HG03565 (cell line): ENCODE data around the gene ELFN1.

Source experiments
- ATAC-seq: cut with Tn5 transposase; IDR thresholded peaks from one replicate; pipeline ENCODE4 v1.9.1; 2021; ENCODE audit warnings: mild to moderate bottlenecking, moderate library complexity; ENCODE audit not compliant: unreplicated experiment

Gene ELFN1

GRCh38 chr7:1675036-1675671 is 5.1 kb downstream of the ELFN1 start:
- ATAC-seq: no peak

- no peak for ATAC-seq
Observed at GRCh38 chr7:1675673-1676549, 5.8 kb downstream of the ELFN1 start.

- ATAC-seq: no peak
Observed at GRCh38 chr7:1676550-1677078, 6.5 kb downstream of the ELFN1 start.

- ATAC-seq: no peak
Observed at GRCh38 chr7:1677206-1678080, 7.4 kb downstream of the ELFN1 start.

DNA sequence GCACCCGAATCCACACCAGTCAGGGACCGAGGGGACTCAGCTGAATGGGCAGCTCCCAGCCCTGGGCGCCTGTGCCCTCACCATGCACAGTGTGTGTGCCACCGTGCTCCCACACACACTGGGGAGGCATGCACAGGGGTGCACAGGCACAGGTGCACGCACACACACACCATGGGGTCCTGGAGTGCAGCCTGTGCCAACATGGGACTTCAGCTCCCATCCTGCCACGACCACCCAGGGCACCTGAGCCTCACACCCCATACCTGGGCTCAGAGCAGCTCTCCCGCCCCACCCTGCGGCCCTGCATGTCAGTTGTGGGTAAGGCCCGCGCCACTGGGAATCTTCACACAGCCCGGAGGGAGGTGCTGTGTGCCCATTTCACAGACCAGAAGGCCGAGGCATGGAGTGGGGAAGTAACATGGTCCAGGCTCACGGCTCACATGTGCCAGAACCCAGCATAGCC is 8.0 kb downstream of the ELFN1 start:
- ATAC-seq: no peak

DNA sequence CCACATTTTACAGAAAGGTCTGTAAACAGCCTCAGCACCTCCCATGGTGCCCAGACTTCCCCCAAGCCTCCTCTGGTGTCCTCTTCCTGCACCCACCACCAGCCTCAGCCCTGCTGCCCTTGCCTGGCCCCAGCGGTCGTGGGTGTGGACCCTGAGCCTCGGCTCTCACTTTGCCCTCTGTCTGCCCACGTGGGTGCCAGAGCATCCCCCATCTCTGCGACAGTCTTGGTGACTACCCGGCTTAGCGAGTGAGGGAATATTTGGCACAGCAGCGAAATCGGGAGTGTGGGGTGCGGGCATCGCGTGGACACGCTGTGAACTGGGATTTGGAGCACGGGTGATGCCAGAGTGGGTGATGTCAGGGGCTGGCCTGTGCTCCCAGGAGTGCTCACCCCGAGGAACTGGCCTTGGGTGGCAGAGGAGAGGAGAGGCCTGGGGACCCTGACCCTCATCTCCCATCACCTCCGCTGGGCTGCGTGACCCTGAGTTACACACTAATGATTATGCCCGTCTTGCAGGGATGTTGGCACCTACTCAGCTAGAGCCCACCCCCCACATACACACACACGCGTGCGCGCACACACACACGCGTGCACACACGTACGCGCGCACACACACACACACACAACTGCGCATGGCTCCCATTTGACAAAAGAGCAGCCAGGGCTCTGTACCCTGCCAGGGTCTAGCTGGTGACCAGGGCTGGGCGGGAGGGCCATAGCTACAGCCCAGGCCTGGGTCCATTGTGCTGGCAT is 8.7 kb downstream of the ELFN1 start:
- no peak for ATAC-seq

- ATAC-seq: no peak
Observed at GRCh38 chr7:1679326-1679965, 9.4 kb downstream of the ELFN1 start.

DNA sequence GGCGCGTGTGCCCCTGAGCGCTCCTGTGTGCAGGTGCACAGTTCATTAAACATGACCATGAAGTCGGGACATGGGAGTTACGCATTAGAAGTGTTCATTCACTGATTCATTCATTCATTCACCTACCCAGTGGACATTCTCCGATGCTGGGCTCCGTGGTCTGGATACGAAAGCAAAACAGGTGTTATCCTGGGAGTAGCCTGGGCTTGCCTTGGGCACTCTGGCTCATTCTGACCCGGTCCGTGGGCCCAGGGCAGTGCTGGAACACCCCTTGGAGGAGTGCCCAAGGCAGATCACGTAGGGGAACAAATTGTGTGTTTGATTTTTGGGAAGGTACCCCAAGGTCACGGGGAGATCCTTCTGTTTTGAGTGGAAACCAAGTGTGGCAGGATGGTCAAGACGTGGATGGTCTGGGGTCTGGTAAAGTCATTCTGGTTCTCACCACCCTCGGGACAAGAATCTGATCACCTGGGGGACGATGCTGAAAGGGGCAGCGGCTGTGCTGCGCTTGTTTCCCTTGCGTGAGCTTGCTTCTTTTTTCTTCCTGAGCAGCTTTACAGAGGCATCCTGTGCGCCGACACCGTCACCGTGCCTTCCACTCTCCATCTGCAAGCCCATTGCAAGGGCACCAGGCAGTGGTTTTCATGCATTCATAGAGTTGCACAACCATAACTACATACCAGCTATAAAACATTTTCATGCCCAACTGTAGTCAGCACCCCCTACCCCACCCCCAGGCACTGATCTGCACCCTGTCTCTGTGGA is 10.1 kb downstream of the ELFN1 start:
- ATAC-seq: no peak

DNA sequence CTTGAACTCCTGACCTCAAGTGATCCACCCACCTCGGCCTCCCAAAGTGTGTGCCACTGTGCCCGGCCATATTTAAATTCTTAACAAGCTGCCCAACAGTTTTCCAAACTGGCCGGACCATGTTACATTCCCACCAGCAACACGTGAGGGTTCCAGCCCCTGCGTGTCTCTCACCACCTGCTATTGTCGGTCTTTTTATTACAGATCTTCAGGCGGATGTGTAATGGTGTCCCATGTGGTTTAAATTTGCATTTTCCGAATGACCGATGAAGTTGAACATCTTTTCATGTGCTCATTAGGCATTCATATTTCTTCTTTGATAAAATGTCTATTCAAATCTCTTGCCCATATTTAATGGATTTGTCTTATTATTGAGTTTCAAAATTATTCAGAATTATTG is 11.5 kb downstream of the ELFN1 start:
- no peak for ATAC-seq

GRCh38 chr7:1685000-1685624 is 15.0 kb downstream of the ELFN1 start:
- ATAC-seq: no peak

DNA sequence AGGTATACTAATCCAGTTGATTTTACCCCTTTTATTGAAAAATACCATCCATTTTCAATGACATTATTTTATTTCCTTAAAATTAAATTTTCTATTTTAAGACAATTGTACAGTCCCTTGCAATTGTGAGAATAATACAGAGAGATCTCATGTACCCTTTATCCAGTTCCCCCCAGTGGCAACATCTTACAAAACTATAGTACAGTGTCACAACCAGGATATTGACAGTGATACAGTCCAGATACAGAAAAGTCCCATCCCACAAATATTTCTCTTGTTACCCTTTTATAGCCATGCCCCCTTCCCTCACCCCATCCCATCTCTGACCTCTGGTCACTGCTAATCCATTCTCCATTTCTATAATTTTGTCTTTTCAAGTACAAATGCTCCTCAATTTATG is 18.5 kb downstream of the ELFN1 start:
- ATAC-seq: no peak

- ATAC-seq: no peak
Observed at GRCh38 chr7:1689311-1689710, 19.2 kb downstream of the ELFN1 start.

GRCh38 chr7:1690359-1690958 is 20.4 kb downstream of the ELFN1 start:
- ATAC-seq: no peak

DNA sequence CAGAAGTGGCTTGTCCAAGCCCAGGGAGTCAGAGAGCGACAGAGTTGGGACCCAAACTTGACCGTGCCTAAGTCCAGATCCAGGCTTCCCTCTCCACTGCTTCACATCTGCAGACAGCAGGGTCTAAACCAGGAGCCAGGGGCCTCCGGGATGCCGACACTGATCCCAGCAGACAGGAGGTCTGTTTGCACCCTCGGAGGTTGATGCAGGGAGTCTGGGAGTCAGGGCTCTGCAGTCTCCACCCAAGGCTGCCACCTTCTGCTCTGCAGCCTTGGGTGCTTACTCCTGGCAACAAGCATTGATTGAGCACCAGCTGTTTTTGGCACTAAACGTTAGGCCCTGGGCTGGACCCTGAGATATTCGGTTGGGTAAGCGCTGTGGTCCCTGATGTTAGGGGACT is 21.0 kb downstream of the ELFN1 start:
- no peak for ATAC-seq

GRCh38 chr7:1691601-1692514 is 21.8 kb downstream of the ELFN1 start:
- ATAC-seq: no peak

DNA sequence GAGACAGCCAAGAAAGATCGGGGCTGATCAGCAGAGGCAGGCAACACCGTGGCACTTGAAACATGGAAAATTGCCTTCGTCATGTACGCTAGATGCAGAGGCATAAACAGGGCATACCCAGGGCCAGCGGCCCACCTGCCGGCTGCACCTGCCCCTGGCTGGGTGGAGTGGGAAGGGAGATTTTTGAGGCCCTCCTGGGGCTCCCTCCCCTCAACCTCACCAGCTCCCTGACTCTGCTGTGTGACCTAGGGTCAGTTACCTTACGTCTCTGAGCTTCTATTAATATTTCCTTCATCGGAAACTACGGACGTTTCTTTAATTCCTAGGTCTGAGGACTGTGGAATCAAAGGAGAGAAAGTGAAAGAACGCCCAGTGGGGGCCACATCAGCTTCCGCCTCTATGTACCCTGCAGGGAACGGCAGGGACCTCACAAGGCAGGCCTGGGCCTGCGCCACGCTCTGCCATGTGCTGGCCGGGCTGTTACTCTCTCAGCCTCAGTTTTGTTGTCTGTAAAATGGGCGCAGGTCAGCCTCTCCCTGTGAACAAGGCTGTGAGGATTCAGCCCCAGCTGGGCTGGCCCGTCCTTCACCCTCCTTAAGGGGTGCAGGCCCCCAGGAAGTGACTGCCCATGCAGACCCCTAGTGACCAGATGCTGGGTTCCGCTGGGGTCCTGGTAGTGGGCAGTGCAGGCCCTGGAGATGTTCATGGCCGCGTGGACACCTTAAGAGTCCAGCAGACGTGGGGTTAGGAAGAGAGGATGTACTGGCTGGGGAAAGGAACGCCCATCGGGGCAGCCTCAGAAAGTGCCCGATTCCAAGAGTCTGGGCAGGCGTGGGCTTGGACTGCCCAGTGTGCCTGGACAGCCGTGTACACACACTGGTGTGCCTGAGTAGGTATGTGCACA is 22.7 kb downstream of the ELFN1 start:
- no peak for ATAC-seq
